GM12865 (cell line): ENCODE results near the gene SLC6A4.
A peak's percentile ranks its signal among the peaks of the same experiment; 100 is the strongest.

Experiments
- DNase-seq: peaks from one replicate; pipeline ENCODE4 v3.0.0; 2010; ENCODE audit warnings: low read depth
- H3K4me3 ChIP-seq: 2 replicates; pipeline ENCODE4 v1.5.1; 2011; ENCODE audit warnings: mild to moderate bottlenecking, low read depth, low read length, control low read depth
- TF ChIP-seq, protein P1 (sequence below): IDR thresholded peaks from 2 replicates; pipeline ENCODE4 v1.5.1; 2011; ENCODE audit warnings: low read length, control low read depth, low read depth, inconsistent platforms; ENCODE audit not compliant: insufficient read depth; ENCODE audit errors: missing control alignments

SLC6A4 gene

DNA sequence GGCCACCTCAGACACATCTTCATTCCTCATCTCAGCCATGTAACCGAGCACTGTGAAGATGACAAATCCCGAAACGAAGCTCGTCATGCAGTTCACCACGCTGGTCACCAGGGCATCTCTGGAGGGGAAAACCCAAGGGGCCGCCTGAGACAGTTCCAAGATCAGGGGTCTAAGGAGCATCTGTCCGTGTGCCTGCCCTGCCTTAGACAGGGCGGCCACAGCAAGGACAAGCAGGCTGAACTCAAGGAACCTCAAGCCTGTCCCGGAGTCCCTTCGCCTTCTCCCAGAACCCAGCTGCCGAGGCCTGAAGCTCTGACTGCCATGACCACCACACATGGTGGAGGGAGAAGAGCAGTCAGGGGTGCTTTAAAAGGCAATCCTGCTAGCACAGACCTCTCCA, 22.7 kb downstream of the SLC6A4 start:
- TF ChIP-seq, protein P1, sequence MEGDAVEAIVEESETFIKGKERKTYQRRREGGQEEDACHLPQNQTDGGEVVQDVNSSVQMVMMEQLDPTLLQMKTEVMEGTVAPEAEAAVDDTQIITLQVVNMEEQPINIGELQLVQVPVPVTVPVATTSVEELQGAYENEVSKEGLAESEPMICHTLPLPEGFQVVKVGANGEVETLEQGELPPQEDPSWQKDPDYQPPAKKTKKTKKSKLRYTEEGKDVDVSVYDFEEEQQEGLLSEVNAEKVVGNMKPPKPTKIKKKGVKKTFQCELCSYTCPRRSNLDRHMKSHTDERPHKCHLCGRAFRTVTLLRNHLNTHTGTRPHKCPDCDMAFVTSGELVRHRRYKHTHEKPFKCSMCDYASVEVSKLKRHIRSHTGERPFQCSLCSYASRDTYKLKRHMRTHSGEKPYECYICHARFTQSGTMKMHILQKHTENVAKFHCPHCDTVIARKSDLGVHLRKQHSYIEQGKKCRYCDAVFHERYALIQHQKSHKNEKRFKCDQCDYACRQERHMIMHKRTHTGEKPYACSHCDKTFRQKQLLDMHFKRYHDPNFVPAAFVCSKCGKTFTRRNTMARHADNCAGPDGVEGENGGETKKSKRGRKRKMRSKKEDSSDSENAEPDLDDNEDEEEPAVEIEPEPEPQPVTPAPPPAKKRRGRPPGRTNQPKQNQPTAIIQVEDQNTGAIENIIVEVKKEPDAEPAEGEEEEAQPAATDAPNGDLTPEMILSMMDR: peak; percentile 46
- peak overlapping the region; percentile 1 for H3K4me3 ChIP-seq
- peak; percentile 88 for DNase-seq

- H3K4me3 ChIP-seq: no peak overlapping the region
- TF ChIP-seq, protein P1: no peak
- no peak for DNase-seq
These were observed 24.1 kb downstream of the SLC6A4 start for GRCh38 chr17:30211371-30211770.

DNA sequence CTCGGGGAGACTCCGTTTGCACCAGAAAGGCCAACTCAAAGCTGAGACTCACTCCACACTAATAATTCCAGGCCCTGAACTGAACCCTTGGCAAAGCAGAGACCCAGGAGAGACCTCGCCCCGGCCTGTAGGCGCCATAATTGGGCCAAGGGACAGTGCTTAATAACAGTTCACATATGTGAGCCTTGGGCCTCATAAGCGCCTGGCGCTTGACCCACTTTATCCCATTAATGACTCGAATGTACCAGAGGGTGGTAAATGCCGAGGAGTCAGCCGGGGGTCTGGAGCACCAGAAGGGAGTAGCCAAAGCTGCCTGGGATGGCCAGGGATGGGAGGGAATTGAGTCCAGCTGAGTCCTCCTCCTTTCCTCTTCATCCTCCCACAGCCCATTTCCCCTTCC, 24.6 kb downstream of the SLC6A4 start:
- no peak for DNase-seq
- TF ChIP-seq, protein P1: no peak
- no peak overlapping the region for H3K4me3 ChIP-seq

DNA sequence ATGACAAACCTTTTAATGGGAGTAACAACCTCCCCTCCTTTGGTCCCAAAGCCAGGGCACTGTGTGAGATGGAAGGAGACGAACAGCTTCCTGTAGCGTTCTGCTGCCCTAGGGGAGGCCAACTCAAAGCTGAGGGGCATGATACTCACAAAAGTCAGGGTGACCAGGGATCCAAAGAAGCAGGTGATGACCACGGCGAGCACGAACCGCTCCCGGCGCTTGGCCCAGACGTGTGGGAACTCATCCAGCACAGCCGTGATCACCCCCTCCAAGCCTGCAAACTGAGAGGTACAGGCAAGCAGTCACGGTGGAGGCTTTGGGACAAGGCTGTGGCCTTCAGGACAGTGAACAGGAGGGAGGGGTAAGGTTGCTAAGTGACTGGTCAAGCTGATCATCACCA, 25.1 kb downstream of the SLC6A4 start:
- DNase-seq: peak; percentile 13
- TF ChIP-seq, protein P1: no peak
- no peak overlapping the region for H3K4me3 ChIP-seq

DNA sequence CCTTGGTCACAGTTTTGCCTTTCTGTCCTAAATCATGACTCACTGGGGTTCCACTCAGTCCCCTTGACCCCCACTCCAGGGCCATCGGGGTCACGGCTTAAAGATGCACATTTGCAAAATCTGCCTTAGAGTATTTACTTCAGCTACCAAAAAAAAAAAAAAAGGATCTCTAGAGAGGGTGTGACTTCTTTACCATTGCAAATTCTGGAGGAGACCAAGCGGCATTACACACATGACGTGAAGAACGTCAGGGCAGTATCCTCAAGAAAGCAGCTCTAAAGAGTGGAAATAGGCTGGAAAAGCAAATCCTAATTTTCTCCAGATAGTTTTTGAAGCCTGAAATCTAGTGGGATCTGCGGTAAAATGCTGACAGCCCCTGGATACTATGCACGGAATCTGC, 25.6 kb downstream of the SLC6A4 start:
- no peak for DNase-seq
- TF ChIP-seq, protein P1: no peak
- H3K4me3 ChIP-seq: no peak overlapping the region

DNA sequence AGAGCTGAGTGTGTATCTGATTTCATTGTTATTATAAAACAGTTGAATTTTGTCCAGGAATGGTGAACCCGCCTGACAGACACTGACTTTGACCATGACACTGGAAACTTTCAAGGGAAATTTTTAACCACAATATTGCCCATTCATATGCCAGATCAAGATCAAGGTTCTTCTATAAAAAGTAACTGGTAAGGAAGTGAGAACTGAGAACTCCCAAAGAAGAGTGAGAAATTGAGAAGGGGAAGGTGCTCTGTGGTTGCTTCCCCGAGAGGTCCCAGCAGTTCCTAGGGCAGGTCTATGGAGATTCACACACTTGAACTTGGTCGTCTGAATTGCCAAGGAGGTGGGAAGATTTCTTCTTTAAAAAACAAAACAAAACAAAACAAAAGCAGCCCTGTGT, 27.3 kb downstream of the SLC6A4 start:
- H3K4me3 ChIP-seq: no peak overlapping the region
- DNase-seq: peak; percentile 31
- TF ChIP-seq, protein P1: no peak

- no peak overlapping the region for H3K4me3 ChIP-seq
- TF ChIP-seq, protein P1: no peak
- DNase-seq: no peak
These were observed 27.8 kb downstream of the SLC6A4 start for GRCh38 chr17:30207655-30208054.
